H9 (cell line): ENCODE data around the gene MPP2. TPM values are rescaled to one million over a fixed set of nuclear protein-coding genes. Genes with fewer than 3 reads are reported as not detected.

ENCODE experiments used
- DNase-seq: peaks from one replicate; pipeline ENCODE4 v3.0.0-alpha.2; 2017
- H2AFZ ChIP-seq: one replicate; pipeline ENCODE4 v1.6.1; 2013; ENCODE audit warnings: mild to moderate bottlenecking, low read length, control low read depth, moderate library complexity
- H2AK5ac ChIP-seq: 2 replicates; pipeline ENCODE4 v1.6.1; 2013; ENCODE audit warnings: low read length, control low read depth, mixed read lengths; ENCODE audit not compliant: insufficient read length
- H2BK120ac ChIP-seq: one replicate; pipeline ENCODE4 v1.6.1; 2013; ENCODE audit warnings: low read depth, mild to moderate bottlenecking, low read length, control low read depth, inconsistent platforms; ENCODE audit not compliant: poor library complexity, severe bottlenecking
- H2BK12ac ChIP-seq: 2 replicates; pipeline ENCODE4 v1.6.1; 2013; ENCODE audit warnings: low read length, control low read depth, mixed read lengths, low read depth; ENCODE audit not compliant: insufficient read length
- H2BK15ac ChIP-seq: 2 replicates; pipeline ENCODE4 v1.6.1; 2013; ENCODE audit warnings: low read depth, low read length, control low read depth
- H2BK20ac ChIP-seq: one replicate; pipeline ENCODE4 v1.6.1; 2013; ENCODE audit warnings: low read depth, mild to moderate bottlenecking, low read length, control low read depth, inconsistent platforms; ENCODE audit not compliant: poor library complexity, severe bottlenecking
- H2BK5ac ChIP-seq: 2 replicates; pipeline ENCODE4 v1.6.1; 2013; ENCODE audit warnings: low read length, control low read depth, mixed read lengths; ENCODE audit not compliant: insufficient read length
- H3K14ac ChIP-seq: 2 replicates; pipeline ENCODE4 v1.6.1; 2013; ENCODE audit warnings: low read length, control low read depth; ENCODE audit not compliant: insufficient read depth
- H3K18ac ChIP-seq: 2 replicates; pipeline ENCODE4 v1.6.1; 2013; ENCODE audit warnings: low read depth, mild to moderate bottlenecking, mixed read lengths, low read length, control low read depth; ENCODE audit not compliant: insufficient read length
- H3K23ac ChIP-seq: 2 replicates; pipeline ENCODE4 v1.6.1; 2013; ENCODE audit warnings: low read length, control low read depth, mixed read lengths, low read depth; ENCODE audit not compliant: insufficient read length
- H3K23me2 ChIP-seq: 2 replicates; pipeline ENCODE4 v1.6.1; 2013; ENCODE audit warnings: low read depth, mild to moderate bottlenecking, mixed read lengths, low read length, control low read depth; ENCODE audit not compliant: insufficient read length, poor library complexity, severe bottlenecking
- H3K27ac ChIP-seq: 2 replicates; pipeline ENCODE4 v1.5.1; 2013; ENCODE audit warnings: low read length, control low read depth, mixed read lengths, low read depth; ENCODE audit not compliant: insufficient read length
- H3K27me3 ChIP-seq: 2 replicates; pipeline ENCODE4 v1.6.1; 2013; ENCODE audit warnings: low read length, control low read depth, inconsistent platforms; ENCODE audit not compliant: insufficient read depth
- H3K4ac ChIP-seq: 2 replicates; pipeline ENCODE4 v1.6.1; 2013; ENCODE audit warnings: low read depth, mild to moderate bottlenecking, control low read depth, inconsistent platforms, low read length, moderate library complexity
- H3K4me1 ChIP-seq: 2 replicates; pipeline ENCODE4 v1.6.1; 2013; ENCODE audit warnings: low read length, control low read depth, inconsistent platforms; ENCODE audit not compliant: insufficient read depth
- H3K4me2 ChIP-seq: 2 replicates; pipeline ENCODE4 v1.6.1; 2013; ENCODE audit warnings: low read length, control low read depth, mixed read lengths; ENCODE audit not compliant: insufficient read length, insufficient read depth
- H3K56ac ChIP-seq: 2 replicates; pipeline ENCODE4 v1.6.1; 2013; ENCODE audit warnings: low read depth, mild to moderate bottlenecking, mixed read lengths, low read length, control low read depth; ENCODE audit not compliant: insufficient read length
- H3K79me1 ChIP-seq: 2 replicates; pipeline ENCODE4 v1.6.1; 2013; ENCODE audit warnings: low read depth, mild to moderate bottlenecking, moderate library complexity, low read length, control low read depth, inconsistent platforms; ENCODE audit not compliant: insufficient read depth, poor library complexity, severe bottlenecking
- H3K79me2 ChIP-seq: 2 replicates; pipeline ENCODE4 v1.6.1; 2013; ENCODE audit warnings: low read length, control low read depth, inconsistent platforms; ENCODE audit not compliant: insufficient read depth
- H3K9ac ChIP-seq: 2 replicates; pipeline ENCODE4 v1.6.1; 2013; ENCODE audit warnings: low read length, control low read depth, mixed read lengths; ENCODE audit not compliant: insufficient read length; ENCODE audit errors: extremely low read depth
- H3K9me3 ChIP-seq: one replicate; pipeline ENCODE4 v1.6.1; 2013; ENCODE audit warnings: low read depth, low read length, inconsistent platforms; ENCODE audit not compliant: control insufficient read depth
- H3T11ph ChIP-seq: one replicate; pipeline ENCODE4 v1.6.1; 2013; ENCODE audit warnings: mild to moderate bottlenecking, low read length, control low read depth, inconsistent platforms
- H4K20me1 ChIP-seq: one replicate; pipeline ENCODE4 v1.6.1; 2013; ENCODE audit not compliant: control insufficient read depth, insufficient read length, insufficient read depth
- H4K5ac ChIP-seq: 2 replicates; pipeline ENCODE4 v1.6.1; 2013; ENCODE audit warnings: low read depth, mild to moderate bottlenecking, mixed read lengths, low read length, control low read depth; ENCODE audit not compliant: insufficient read length
- H4K8ac ChIP-seq: replicated peaks from 2 replicates; pipeline ENCODE4 v1.6.1; 2013; ENCODE audit warnings: low read length, control low read depth, mixed read lengths, low read depth; ENCODE audit not compliant: insufficient read length
- H4K91ac ChIP-seq: 2 replicates; pipeline ENCODE4 v1.6.1; 2013; ENCODE audit warnings: low read depth, mild to moderate bottlenecking, moderate library complexity, mixed read lengths, low read length, control low read depth; ENCODE audit not compliant: insufficient read length
- H3K27ac Mint-ChIP-seq, 3 experiments: 2 replicates in 2 of 3; 3 replicates in 1 of 3; pipeline ENCODE4 v1.8.0; 2020 to 2021; ENCODE audit warnings: mixed read lengths in 3 of 3, mild to moderate bottlenecking in 1 of 3, moderate library complexity in 1 of 3
- H3K27me3 Mint-ChIP-seq: 2 replicates; pipeline ENCODE4 v1.8.0; 2021; ENCODE audit warnings: low read depth, mild to moderate bottlenecking, moderate library complexity, mixed read lengths
- H3K36me3 Mint-ChIP-seq, 3 experiments: 2 replicates in 2 of 3; 3 replicates in 1 of 3; pipeline ENCODE4 v1.8.0; 2020 to 2021; ENCODE audit warnings: low read depth in 3 of 3, mixed read lengths in 3 of 3; ENCODE audit not compliant: insufficient read depth in 1 of 3
- H3K4me1 Mint-ChIP-seq, 2 experiments: 2 replicates each; pipeline ENCODE4 v1.8.0; 2020; ENCODE audit warnings: mixed read lengths in 2 of 2
- H3K4me3 Mint-ChIP-seq, 2 experiments: 2 replicates in 1 of 2; 3 replicates in 1 of 2; pipeline ENCODE4 v1.8.0; 2020 to 2021; ENCODE audit warnings: mild to moderate bottlenecking in 2 of 2, mixed read lengths in 2 of 2, moderate library complexity in 1 of 2
- H3K9me3 Mint-ChIP-seq, 2 experiments: 2 replicates in 1 of 2; 3 replicates in 1 of 2; pipeline ENCODE4 v1.8.0; 2020; ENCODE audit warnings: mild to moderate bottlenecking in 2 of 2, mixed read lengths in 2 of 2, moderate library complexity in 1 of 2
- CTCF ChIP-seq: fragments of 200-600 bp; sonication (generic); conservative IDR thresholded peaks from 3 replicates; pipeline ENCODE4 v1.8.0; 2021; ENCODE audit warnings: antibody characterized with exemption, mild to moderate bottlenecking
- WGBS: extraction: QIAGEN DNeasy Blood & Tissue Kit; methylation state at CpG from one replicate; pipeline ENCODE4 v1.1.7; 2013; ENCODE audit warnings: missing lambda C conversion rate, low lambda C conversion rate, mixed read lengths; ENCODE audit not compliant: insufficient read length; ENCODE audit errors: extremely low coverage; 5-methylcytosine and 5-hydroxymethylcytosine counted together
- total RNA-seq: library from RNA; stranded (reverse); gene quantifications from 2 replicates; pipeline ENCODE4 v1.2.1, GENCODE V29; 2021

MPP2 gene
- total RNA-seq, 1 experiment from 2014 or later = 16.3 TPM

DNA sequence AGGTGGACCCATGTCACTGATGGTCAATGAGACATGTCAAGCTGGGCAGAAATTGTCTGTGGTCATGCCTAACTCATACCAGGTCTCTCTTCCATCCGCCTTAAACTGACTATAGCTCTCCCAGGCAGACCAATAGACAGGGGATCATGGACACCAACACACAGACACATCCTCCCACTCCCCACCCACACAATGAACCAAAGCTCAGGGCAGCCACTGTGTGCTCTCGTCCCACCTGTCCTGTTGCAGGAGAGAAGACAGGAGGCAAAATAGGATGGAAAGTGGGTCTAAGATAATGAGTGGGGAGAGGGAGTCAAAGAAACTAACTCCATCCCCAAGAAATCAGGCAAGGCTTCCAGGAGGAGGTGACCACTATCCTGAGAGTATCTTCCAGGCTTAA lies 43.2 kb upstream of the MPP2 start:
- no peak overlapping the region for H4K5ac ChIP-seq
- no peak for TF ChIP-seq CTCF
- H3K27ac ChIP-seq = no peak overlapping the region
- H3K23me2 ChIP-seq = peaks cover 15% of the 10 kb centered on the region
- DNase-seq = no peak
- H4K20me1 ChIP-seq = no peaks in the 10 kb centered on the region
- no peaks in the 10 kb centered on the region for H3K79me2 ChIP-seq
- no peak overlapping the region for H3K18ac ChIP-seq
- Mint-ChIP-seq H3K36me3 (no peaks in the 10 kb centered on the region; a peak in 1 of 7 replicates), H3K9me3 (no peaks in the 10 kb centered on the region), H3K27me3 (peaks cover 40% of the 10 kb centered on the region), H3K4me1 (peaks cover 20 to 23% of the 10 kb centered on the region in 2 experiments), H3K27ac (no peak overlapping the region; a peak in 1 of 7 replicates), H3K4me3 (no peak overlapping the region)
- peaks cover 7% of the 10 kb centered on the region; the same call in 1 of the 2 replicates for H3K27me3 ChIP-seq
- H3K4me2 ChIP-seq = no peak overlapping the region
- H3K14ac ChIP-seq = no peak overlapping the region
- H2BK12ac ChIP-seq = no peak overlapping the region
- H3T11ph ChIP-seq = no peak overlapping the region
- H3K23ac ChIP-seq = no peak overlapping the region
- no peak overlapping the region for H2BK5ac ChIP-seq
- H3K4ac ChIP-seq = no peak overlapping the region
- no peak overlapping the region for H3K56ac ChIP-seq
- 0 out of 2 replicates have a peak, but pooled peaks cover 2% of the 10 kb centered on the region for H3K4me1 ChIP-seq
- H3K79me1 ChIP-seq = no peaks in the 10 kb centered on the region
- H3K9ac ChIP-seq = no peak overlapping the region
- H2BK120ac ChIP-seq = no peak overlapping the region
- no peak overlapping the region for H2AFZ ChIP-seq
- H4K91ac ChIP-seq = no peak overlapping the region
- no peak overlapping the region for H2BK20ac ChIP-seq
- H4K8ac ChIP-seq = no peak overlapping the region
- H3K9me3 ChIP-seq = no peaks in the 10 kb centered on the region
- no peak overlapping the region for H2BK15ac ChIP-seq
- H2AK5ac ChIP-seq = no peak overlapping the region
- WGBS = no CpG with 5 or more reads among the region's 2 CpGs
